ENCODE results near the gene DNM1. TPM values are rescaled to one million over a fixed set of nuclear protein-coding genes. Genes with fewer than 3 reads are reported as not detected.

DNM1 gene
- total and polyA plus RNA-seq, 2 of the 8 experiments (the other 6 are each of a cell fraction or from before 2014, with no cell fraction given), result 34.3 to 62.7 TPM

- TF ChIP-seq, protein P1, sequence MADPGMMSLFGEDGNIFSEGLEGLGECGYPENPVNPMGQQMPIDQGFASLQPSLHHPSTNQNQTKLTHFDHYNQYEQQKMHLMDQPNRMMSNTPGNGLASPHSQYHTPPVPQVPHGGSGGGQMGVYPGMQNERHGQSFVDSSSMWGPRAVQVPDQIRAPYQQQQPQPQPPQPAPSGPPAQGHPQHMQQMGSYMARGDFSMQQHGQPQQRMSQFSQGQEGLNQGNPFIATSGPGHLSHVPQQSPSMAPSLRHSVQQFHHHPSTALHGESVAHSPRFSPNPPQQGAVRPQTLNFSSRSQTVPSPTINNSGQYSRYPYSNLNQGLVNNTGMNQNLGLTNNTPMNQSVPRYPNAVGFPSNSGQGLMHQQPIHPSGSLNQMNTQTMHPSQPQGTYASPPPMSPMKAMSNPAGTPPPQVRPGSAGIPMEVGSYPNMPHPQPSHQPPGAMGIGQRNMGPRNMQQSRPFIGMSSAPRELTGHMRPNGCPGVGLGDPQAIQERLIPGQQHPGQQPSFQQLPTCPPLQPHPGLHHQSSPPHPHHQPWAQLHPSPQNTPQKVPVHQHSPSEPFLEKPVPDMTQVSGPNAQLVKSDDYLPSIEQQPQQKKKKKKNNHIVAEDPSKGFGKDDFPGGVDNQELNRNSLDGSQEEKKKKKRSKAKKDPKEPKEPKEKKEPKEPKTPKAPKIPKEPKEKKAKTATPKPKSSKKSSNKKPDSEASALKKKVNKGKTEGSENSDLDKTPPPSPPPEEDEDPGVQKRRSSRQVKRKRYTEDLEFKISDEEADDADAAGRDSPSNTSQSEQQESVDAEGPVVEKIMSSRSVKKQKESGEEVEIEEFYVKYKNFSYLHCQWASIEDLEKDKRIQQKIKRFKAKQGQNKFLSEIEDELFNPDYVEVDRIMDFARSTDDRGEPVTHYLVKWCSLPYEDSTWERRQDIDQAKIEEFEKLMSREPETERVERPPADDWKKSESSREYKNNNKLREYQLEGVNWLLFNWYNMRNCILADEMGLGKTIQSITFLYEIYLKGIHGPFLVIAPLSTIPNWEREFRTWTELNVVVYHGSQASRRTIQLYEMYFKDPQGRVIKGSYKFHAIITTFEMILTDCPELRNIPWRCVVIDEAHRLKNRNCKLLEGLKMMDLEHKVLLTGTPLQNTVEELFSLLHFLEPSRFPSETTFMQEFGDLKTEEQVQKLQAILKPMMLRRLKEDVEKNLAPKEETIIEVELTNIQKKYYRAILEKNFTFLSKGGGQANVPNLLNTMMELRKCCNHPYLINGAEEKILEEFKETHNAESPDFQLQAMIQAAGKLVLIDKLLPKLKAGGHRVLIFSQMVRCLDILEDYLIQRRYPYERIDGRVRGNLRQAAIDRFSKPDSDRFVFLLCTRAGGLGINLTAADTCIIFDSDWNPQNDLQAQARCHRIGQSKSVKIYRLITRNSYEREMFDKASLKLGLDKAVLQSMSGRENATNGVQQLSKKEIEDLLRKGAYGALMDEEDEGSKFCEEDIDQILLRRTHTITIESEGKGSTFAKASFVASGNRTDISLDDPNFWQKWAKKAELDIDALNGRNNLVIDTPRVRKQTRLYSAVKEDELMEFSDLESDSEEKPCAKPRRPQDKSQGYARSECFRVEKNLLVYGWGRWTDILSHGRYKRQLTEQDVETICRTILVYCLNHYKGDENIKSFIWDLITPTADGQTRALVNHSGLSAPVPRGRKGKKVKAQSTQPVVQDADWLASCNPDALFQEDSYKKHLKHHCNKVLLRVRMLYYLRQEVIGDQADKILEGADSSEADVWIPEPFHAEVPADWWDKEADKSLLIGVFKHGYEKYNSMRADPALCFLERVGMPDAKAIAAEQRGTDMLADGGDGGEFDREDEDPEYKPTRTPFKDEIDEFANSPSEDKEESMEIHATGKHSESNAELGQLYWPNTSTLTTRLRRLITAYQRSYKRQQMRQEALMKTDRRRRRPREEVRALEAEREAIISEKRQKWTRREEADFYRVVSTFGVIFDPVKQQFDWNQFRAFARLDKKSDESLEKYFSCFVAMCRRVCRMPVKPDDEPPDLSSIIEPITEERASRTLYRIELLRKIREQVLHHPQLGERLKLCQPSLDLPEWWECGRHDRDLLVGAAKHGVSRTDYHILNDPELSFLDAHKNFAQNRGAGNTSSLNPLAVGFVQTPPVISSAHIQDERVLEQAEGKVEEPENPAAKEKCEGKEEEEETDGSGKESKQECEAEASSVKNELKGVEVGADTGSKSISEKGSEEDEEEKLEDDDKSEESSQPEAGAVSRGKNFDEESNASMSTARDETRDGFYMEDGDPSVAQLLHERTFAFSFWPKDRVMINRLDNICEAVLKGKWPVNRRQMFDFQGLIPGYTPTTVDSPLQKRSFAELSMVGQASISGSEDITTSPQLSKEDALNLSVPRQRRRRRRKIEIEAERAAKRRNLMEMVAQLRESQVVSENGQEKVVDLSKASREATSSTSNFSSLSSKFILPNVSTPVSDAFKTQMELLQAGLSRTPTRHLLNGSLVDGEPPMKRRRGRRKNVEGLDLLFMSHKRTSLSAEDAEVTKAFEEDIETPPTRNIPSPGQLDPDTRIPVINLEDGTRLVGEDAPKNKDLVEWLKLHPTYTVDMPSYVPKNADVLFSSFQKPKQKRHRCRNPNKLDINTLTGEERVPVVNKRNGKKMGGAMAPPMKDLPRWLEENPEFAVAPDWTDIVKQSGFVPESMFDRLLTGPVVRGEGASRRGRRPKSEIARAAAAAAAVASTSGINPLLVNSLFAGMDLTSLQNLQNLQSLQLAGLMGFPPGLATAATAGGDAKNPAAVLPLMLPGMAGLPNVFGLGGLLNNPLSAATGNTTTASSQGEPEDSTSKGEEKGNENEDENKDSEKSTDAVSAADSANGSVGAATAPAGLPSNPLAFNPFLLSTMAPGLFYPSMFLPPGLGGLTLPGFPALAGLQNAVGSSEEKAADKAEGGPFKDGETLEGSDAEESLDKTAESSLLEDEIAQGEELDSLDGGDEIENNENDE (IDR thresholded peaks at IDR 0.05; ENCODE audit: insufficient replicate concordance, low read length), result no peak
- TF ChIP-seq KDM5A (IDR thresholded peaks at IDR 0.05; ENCODE audit: low read length), result no peak
- no peak for TF ChIP-seq SIRT6 (IDR thresholded peaks at IDR 0.05; ENCODE audit: low read length)
- TF ChIP-seq SIX5 (IDR thresholded peaks at IDR 0.05; ENCODE audit: low read depth, low read length), result no peak
Measured at GRCh38 chr9:128224877-128225276, 21.7 kb downstream of the DNM1 start (continued).
